Measurements from ENCODE around the gene PRKAG2. TPM values are rescaled to one million over a fixed set of nuclear protein-coding genes. Genes with fewer than 3 reads are reported as not detected.

Gene PRKAG2
- total RNA-seq, 1 donor from 2014 or later: 4.7 TPM

- H3K27me3 ChIP-seq (ENCODE audit: control insufficient read depth in 3 of 3, insufficient read depth in 3 of 3, low read length in 3 of 3): no peaks in the 10 kb centered on the region
- H3K27ac ChIP-seq (ENCODE audit: low read depth, low read length): peak overlapping the region; percentile 74
- H3K4me1 ChIP-seq (ENCODE audit: control insufficient read depth in 3 of 3, insufficient read depth in 3 of 3, low read length in 3 of 3): peaks cover 38 to 45% (median 45%) of the 10 kb centered on the region in 3 donors
- no peaks in the 10 kb centered on the region for H3K36me3 ChIP-seq (ENCODE audit: control insufficient read depth in 3 of 3, insufficient read depth in 3 of 3, low read length in 3 of 3)
- peak overlapping the region; percentile 51 to 77 (median 74) for H3K9ac ChIP-seq (ENCODE audit: low read depth in 1 of 3, low read length in 3 of 3)
- H3K9me3 ChIP-seq (ENCODE audit: control insufficient read depth in 3 of 3, low read length in 3 of 3): no peaks in the 10 kb centered on the region
- H3K4me3 ChIP-seq (ENCODE audit: low read length in 3 of 3): peak overlapping the region; percentile 30 to 41 (median 32)
These were observed 132.0 kb downstream of the PRKAG2 start for GRCh38 chr7:151744656-151745638.

- Histone ChIP-seq H3K27me3 (ENCODE audit: control insufficient read depth in 3 of 3, insufficient read depth in 3 of 3, low read length in 3 of 3) (no peaks in the 10 kb centered on the region), H3K27ac (ENCODE audit: low read depth, low read length) (no peak overlapping the region), H3K4me1 (ENCODE audit: control insufficient read depth in 3 of 3, insufficient read depth in 3 of 3, low read length in 3 of 3) (peaks cover 38 to 45% (median 45%) of the 10 kb centered on the region in 3 donors), H3K4me3 (ENCODE audit: low read length in 3 of 3) (peak overlapping the region; percentile 15 to 54 (median 48)), H3K9me3 (ENCODE audit: control insufficient read depth in 3 of 3, low read length in 3 of 3) (no peaks in the 10 kb centered on the region), H3K9ac (ENCODE audit: low read depth in 1 of 3, low read length in 3 of 3) (peak overlapping the region in 2 of 3 donors; percentile 34 to 77), H3K36me3 (ENCODE audit: control insufficient read depth in 3 of 3, insufficient read depth in 3 of 3, low read length in 3 of 3) (no peaks in the 10 kb centered on the region)
These were observed 132.8 kb downstream of the PRKAG2 start for GRCh38 chr7:151744051-151744580.

GRCh38 chr7:151743481-151743983 lies 133.4 kb downstream of the PRKAG2 start:
- H3K27me3 ChIP-seq (ENCODE audit: control insufficient read depth in 3 of 3, insufficient read depth in 3 of 3, low read length in 3 of 3): no peaks in the 10 kb centered on the region
- H3K9me3 ChIP-seq (ENCODE audit: control insufficient read depth in 3 of 3, low read length in 3 of 3): no peaks in the 10 kb centered on the region
- no peaks in the 10 kb centered on the region for H3K36me3 ChIP-seq (ENCODE audit: control insufficient read depth in 3 of 3, insufficient read depth in 3 of 3, low read length in 3 of 3)
- H3K27ac ChIP-seq (ENCODE audit: low read depth, low read length): peak overlapping the region; percentile 28
- peak overlapping the region; percentile 2 to 77 (median 34) for H3K9ac ChIP-seq (ENCODE audit: low read depth in 1 of 3, low read length in 3 of 3)
- peak overlapping the region; percentile 15 to 54 (median 48) for H3K4me3 ChIP-seq (ENCODE audit: low read length in 3 of 3)
- H3K4me1 ChIP-seq (ENCODE audit: control insufficient read depth in 3 of 3, insufficient read depth in 3 of 3, low read length in 3 of 3): peaks cover 38 to 45% (median 45%) of the 10 kb centered on the region in 3 donors

GRCh38 chr7:151742713-151743480 lies 134.0 kb downstream of the PRKAG2 start:
- H3K4me3 ChIP-seq (ENCODE audit: low read length in 3 of 3): peak overlapping the region in 1 of 3 donors; percentile 6
- H3K9ac ChIP-seq (ENCODE audit: low read depth in 1 of 3, low read length in 3 of 3): peak overlapping the region; percentile 2 to 77 (median 34)
- H3K27me3 ChIP-seq (ENCODE audit: control insufficient read depth in 3 of 3, insufficient read depth in 3 of 3, low read length in 3 of 3): no peaks in the 10 kb centered on the region
- H3K27ac ChIP-seq (ENCODE audit: low read depth, low read length): peak overlapping the region; percentile 28
- H3K4me1 ChIP-seq (ENCODE audit: control insufficient read depth in 3 of 3, insufficient read depth in 3 of 3, low read length in 3 of 3): peaks cover 38 to 45% (median 45%) of the 10 kb centered on the region in 3 donors
- no peaks in the 10 kb centered on the region for H3K36me3 ChIP-seq (ENCODE audit: control insufficient read depth in 3 of 3, insufficient read depth in 3 of 3, low read length in 3 of 3)
- no peaks in the 10 kb centered on the region for H3K9me3 ChIP-seq (ENCODE audit: control insufficient read depth in 3 of 3, low read length in 3 of 3)

GRCh38 chr7:151741585-151741984 lies 135.3 kb downstream of the PRKAG2 start:
- peaks cover 42 to 47% (median 46%) of the 10 kb centered on the region in 3 donors for H3K4me1 ChIP-seq (ENCODE audit: control insufficient read depth in 3 of 3, insufficient read depth in 3 of 3, low read length in 3 of 3)
- no peaks in the 10 kb centered on the region for H3K36me3 ChIP-seq (ENCODE audit: control insufficient read depth in 3 of 3, insufficient read depth in 3 of 3, low read length in 3 of 3)
- no peak overlapping the region for H3K9ac ChIP-seq (ENCODE audit: low read depth in 1 of 3, low read length in 3 of 3)
- no peaks in the 10 kb centered on the region for H3K9me3 ChIP-seq (ENCODE audit: control insufficient read depth in 3 of 3, low read length in 3 of 3)
- H3K27me3 ChIP-seq (ENCODE audit: control insufficient read depth in 3 of 3, insufficient read depth in 3 of 3, low read length in 3 of 3): no peaks in the 10 kb centered on the region
- no peak overlapping the region for H3K4me3 ChIP-seq (ENCODE audit: low read length in 3 of 3)
- H3K27ac ChIP-seq (ENCODE audit: low read depth, low read length): no peak overlapping the region

GRCh38 chr7:151740081-151740851 lies 136.6 kb downstream of the PRKAG2 start:
- Histone ChIP-seq H3K36me3 (ENCODE audit: control insufficient read depth in 3 of 3, insufficient read depth in 3 of 3, low read length in 3 of 3) (no peaks in the 10 kb centered on the region), H3K4me1 (ENCODE audit: control insufficient read depth in 3 of 3, insufficient read depth in 3 of 3, low read length in 3 of 3) (peaks cover 41 to 47% (median 42%) of the 10 kb centered on the region in 3 donors), H3K4me3 (ENCODE audit: low read length in 3 of 3) (no peak overlapping the region), H3K9me3 (ENCODE audit: control insufficient read depth in 3 of 3, low read length in 3 of 3) (no peaks in the 10 kb centered on the region), H3K9ac (ENCODE audit: low read depth in 1 of 3, low read length in 3 of 3) (no peak overlapping the region), H3K27me3 (ENCODE audit: control insufficient read depth in 3 of 3, insufficient read depth in 3 of 3, low read length in 3 of 3) (no peaks in the 10 kb centered on the region), H3K27ac (ENCODE audit: low read depth, low read length) (no peak overlapping the region)

- no peaks in the 10 kb centered on the region for H3K9me3 ChIP-seq (ENCODE audit: control insufficient read depth in 3 of 3, low read length in 3 of 3)
- H3K4me3 ChIP-seq (ENCODE audit: low read length in 3 of 3): no peak overlapping the region
- H3K27ac ChIP-seq (ENCODE audit: low read depth, low read length): no peak overlapping the region
- H3K9ac ChIP-seq (ENCODE audit: low read depth in 1 of 3, low read length in 3 of 3): no peak overlapping the region
- no peaks in the 10 kb centered on the region for H3K27me3 ChIP-seq (ENCODE audit: control insufficient read depth in 3 of 3, insufficient read depth in 3 of 3, low read length in 3 of 3)
- H3K4me1 ChIP-seq (ENCODE audit: control insufficient read depth in 3 of 3, insufficient read depth in 3 of 3, low read length in 3 of 3): peaks cover 32 to 35% (median 33%) of the 10 kb centered on the region in 3 donors
- no peaks in the 10 kb centered on the region for H3K36me3 ChIP-seq (ENCODE audit: control insufficient read depth in 3 of 3, insufficient read depth in 3 of 3, low read length in 3 of 3)
These were observed 138.0 kb downstream of the PRKAG2 start for GRCh38 chr7:151738925-151739324.

- Histone ChIP-seq H3K9me3 (ENCODE audit: control insufficient read depth in 3 of 3, low read length in 3 of 3) (no peaks in the 10 kb centered on the region), H3K36me3 (ENCODE audit: control insufficient read depth in 3 of 3, insufficient read depth in 3 of 3, low read length in 3 of 3) (no peaks in the 10 kb centered on the region), H3K9ac (ENCODE audit: low read depth in 1 of 3, low read length in 3 of 3) (peak overlapping the region; percentile 54 to 93 (median 84)), H3K4me3 (ENCODE audit: low read length in 3 of 3) (peak overlapping the region; percentile 44 to 84 (median 69)), H3K4me1 (ENCODE audit: control insufficient read depth in 3 of 3, insufficient read depth in 3 of 3, low read length in 3 of 3) (peaks cover 18 to 22% (median 19%) of the 10 kb centered on the region in 3 donors), H3K27me3 (ENCODE audit: control insufficient read depth in 3 of 3, insufficient read depth in 3 of 3, low read length in 3 of 3) (no peaks in the 10 kb centered on the region), H3K27ac (ENCODE audit: low read depth, low read length) (peak overlapping the region; percentile 77)
These were observed 140.5 kb downstream of the PRKAG2 start for GRCh38 chr7:151736403-151736909.
